Effector CD4-positive, alpha-beta T cell (primary cell): ENCODE results near the gene LENEP. TPM values are rescaled to one million over a fixed set of nuclear protein-coding genes. Genes with fewer than 3 reads are reported as not detected.
A peak's percentile ranks its signal among the peaks of the same experiment; 100 is the strongest.

Source experiments
- DNase-seq: peaks from one replicate; pipeline ENCODE4 v3.0.0-alpha.2; 2020
- total RNA-seq: gene quantifications from one replicate; lab custom pipeline; 2026; lab: John Stamatoyannopoulos, UW

The LENEP gene
- total RNA-seq, result not detected

- no peak for DNase-seq
Observed at GRCh38 chr1:154993572-154994268, at the start of gene LENEP. LENEP (plus strand) TSS chr1:154993586; CDS start chr1:154993608, 22 bp downstream.

GRCh38 chr1:154943649-154944400 lies 49.6 kb upstream of the LENEP start:
- DNase-seq, result no peak

GRCh38 chr1:154944401-154945159 lies 48.8 kb upstream of the LENEP start:
- DNase-seq, result no peak

- DNase-seq, result no peak
Observed at GRCh38 chr1:154945160-154945961, 48.0 kb upstream of the LENEP start.

- DNase-seq, result no peak
Observed at GRCh38 chr1:154945962-154946850, 47.2 kb upstream of the LENEP start.

- DNase-seq, result no peak
Observed at GRCh38 chr1:154948079-154948478, 45.3 kb upstream of the LENEP start.

- peak; percentile 69 for DNase-seq
Observed at GRCh38 chr1:154951901-154952657, 41.3 kb upstream of the LENEP start.

- no peak for DNase-seq
Observed at GRCh38 chr1:154952664-154953063, 40.7 kb upstream of the LENEP start.

GRCh38 chr1:154953611-154954038 lies 39.8 kb upstream of the LENEP start:
- DNase-seq, result no peak

- no peak for DNase-seq
Observed at GRCh38 chr1:154954541-154954940, 38.8 kb upstream of the LENEP start.

GRCh38 chr1:154955039-154955717 lies 38.2 kb upstream of the LENEP start:
- DNase-seq, result peak; percentile 96

- peak; percentile 76 for DNase-seq
Observed at GRCh38 chr1:154955718-154956543, 37.5 kb upstream of the LENEP start, which contains the start of gene PBXIP1. PBXIP1 (minus strand) TSS chr1:154956099; CDS start chr1:154953721, 2,378 bp downstream.

- DNase-seq, result no peak
Observed at GRCh38 chr1:154956544-154956941, 36.8 kb upstream of the LENEP start.

- no peak for DNase-seq
Observed at GRCh38 chr1:154957091-154957657, 36.2 kb upstream of the LENEP start.

- DNase-seq, result no peak
Observed at GRCh38 chr1:154958036-154958435, 35.4 kb upstream of the LENEP start.

- no peak for DNase-seq
Observed at GRCh38 chr1:154958681-154959425, 34.5 kb upstream of the LENEP start.

- no peak for DNase-seq
Observed at GRCh38 chr1:154959426-154959780, 34.0 kb upstream of the LENEP start.
